Mesenchymal stem cell (in vitro differentiated cells and primary cell): Measurements from ENCODE around the gene DHX29.

Experiments
- DNase-seq: peaks from one replicate; pipeline ENCODE4 v3.0.0-alpha.2; 2013
- H2AFZ ChIP-seq: one replicate; pipeline ENCODE4 v1.6.1; 2013; ENCODE audit warnings: low read depth, mild to moderate bottlenecking, control low read depth, inconsistent platforms, low read length, moderate library complexity
- H2AK5ac ChIP-seq: 2 replicates; pipeline ENCODE4 v1.6.1; 2013; ENCODE audit warnings: low read length, moderate library complexity, mild to moderate bottlenecking, inconsistent platforms; ENCODE audit not compliant: severe bottlenecking
- H2BK120ac ChIP-seq: one replicate; pipeline ENCODE4 v1.6.1; 2013; ENCODE audit warnings: low read depth, mild to moderate bottlenecking, inconsistent platforms, low read length, moderate library complexity
- H2BK12ac ChIP-seq, 2 experiments: one replicate each; pipeline ENCODE4 v1.6.1; 2013; ENCODE audit warnings: inconsistent platforms in 2 of 2, low read length in 2 of 2, mild to moderate bottlenecking in 2 of 2, moderate library complexity in 2 of 2, control low read depth in 1 of 2
- H2BK15ac ChIP-seq: one replicate; pipeline ENCODE4 v1.6.1; 2013; ENCODE audit warnings: mild to moderate bottlenecking, low read depth, inconsistent platforms; ENCODE audit not compliant: poor library complexity, severe bottlenecking
- H2BK5ac ChIP-seq: 2 replicates; pipeline ENCODE4 v1.6.1; 2013; ENCODE audit warnings: low read depth, mild to moderate bottlenecking, low read length, control low read depth, inconsistent platforms; ENCODE audit not compliant: poor library complexity, severe bottlenecking
- H3K14ac ChIP-seq, 2 experiments: one replicate each; pipeline ENCODE4 v1.6.1; 2013; ENCODE audit warnings: inconsistent platforms in 2 of 2, low read length in 2 of 2, control low read depth in 1 of 2, mild to moderate bottlenecking in 1 of 2, moderate library complexity in 1 of 2
- H3K18ac ChIP-seq, 2 experiments: one replicate each; pipeline ENCODE4 v1.6.1; 2013; ENCODE audit warnings: inconsistent platforms in 2 of 2, low read length in 2 of 2, control low read depth in 1 of 2, low read depth in 1 of 2, mild to moderate bottlenecking in 1 of 2
- H3K23ac ChIP-seq, 2 experiments: one replicate each; pipeline ENCODE4 v1.6.1; 2013; ENCODE audit warnings: inconsistent platforms in 2 of 2, low read length in 2 of 2, mild to moderate bottlenecking in 2 of 2, moderate library complexity in 2 of 2, control low read depth in 1 of 2
- H3K27ac ChIP-seq: 2 replicates; pipeline ENCODE4 v1.5.1; 2013; ENCODE audit warnings: mild to moderate bottlenecking, moderate library complexity, low read length, control low read depth, inconsistent platforms; ENCODE audit not compliant: poor library complexity, severe bottlenecking
- H3K27me3 ChIP-seq, 2 experiments: 2 replicates each; pipeline versions ENCODE4 v1.6.1 to v1.7.0; 2013; ENCODE audit warnings: low read length in 2 of 2, mild to moderate bottlenecking in 2 of 2, moderate library complexity in 2 of 2, control low read depth in 1 of 2, inconsistent platforms in 1 of 2; ENCODE audit not compliant: control insufficient read depth in 1 of 2, insufficient read depth in 1 of 2
- H3K36me3 ChIP-seq, 2 experiments: 2 replicates each; pipeline versions ENCODE4 v1.6.1 to v1.7.0; 2013; ENCODE audit warnings: low read length in 2 of 2, control low read depth in 1 of 2, inconsistent platforms in 1 of 2, low read depth in 1 of 2, mild to moderate bottlenecking in 1 of 2; ENCODE audit not compliant: insufficient read depth in 2 of 2, control insufficient read depth in 1 of 2
- H3K4ac ChIP-seq, 2 experiments: one replicate each; pipeline ENCODE4 v1.6.1; 2013; ENCODE audit warnings: inconsistent platforms in 2 of 2, low read length in 2 of 2, mild to moderate bottlenecking in 2 of 2, moderate library complexity in 2 of 2, control low read depth in 1 of 2, low read depth in 1 of 2
- H3K4me1 ChIP-seq: 2 replicates; pipeline ENCODE4 v1.6.1; 2013; ENCODE audit warnings: low read depth, low read length, control low read depth; ENCODE audit not compliant: control insufficient read depth, insufficient read depth
- H3K4me2 ChIP-seq: 2 replicates; pipeline ENCODE4 v1.6.1; 2013; ENCODE audit warnings: low read length, mild to moderate bottlenecking, inconsistent platforms; ENCODE audit not compliant: poor library complexity, severe bottlenecking
- H3K4me3 ChIP-seq, 2 experiments: 2 replicates each; pipeline versions ENCODE4 v1.5.1 to v1.7.0; 2013; ENCODE audit warnings: low read length in 2 of 2, mild to moderate bottlenecking in 2 of 2, control low read depth in 1 of 2, low read depth in 1 of 2; ENCODE audit not compliant: insufficient read depth in 1 of 2
- H3K79me1 ChIP-seq: replicated peaks from 2 replicates; pipeline ENCODE4 v1.6.1; 2013; ENCODE audit warnings: mild to moderate bottlenecking, control low read depth, low read length, inconsistent platforms; ENCODE audit not compliant: poor library complexity, severe bottlenecking
- H3K9ac ChIP-seq: 2 replicates; pipeline ENCODE4 v1.7.0; 2013; ENCODE audit warnings: mild to moderate bottlenecking, low read length, moderate library complexity
- H3K9me3 ChIP-seq: 2 replicates; pipeline ENCODE4 v1.7.0; 2013; ENCODE audit warnings: mild to moderate bottlenecking, low read length; ENCODE audit not compliant: control insufficient read depth
- H4K8ac ChIP-seq: one replicate; pipeline ENCODE4 v1.6.1; 2013; ENCODE audit warnings: inconsistent platforms, mild to moderate bottlenecking, low read length, moderate library complexity
- H4K91ac ChIP-seq: one replicate; pipeline ENCODE4 v1.6.1; 2013; ENCODE audit warnings: mild to moderate bottlenecking, low read length, inconsistent platforms
- WGBS: methylation state at CpG from one replicate; pipeline ENCODE4 v1.1.7; 2013; ENCODE audit warnings: mixed read lengths; 5-methylcytosine and 5-hydroxymethylcytosine counted together

DHX29 gene

DNA sequence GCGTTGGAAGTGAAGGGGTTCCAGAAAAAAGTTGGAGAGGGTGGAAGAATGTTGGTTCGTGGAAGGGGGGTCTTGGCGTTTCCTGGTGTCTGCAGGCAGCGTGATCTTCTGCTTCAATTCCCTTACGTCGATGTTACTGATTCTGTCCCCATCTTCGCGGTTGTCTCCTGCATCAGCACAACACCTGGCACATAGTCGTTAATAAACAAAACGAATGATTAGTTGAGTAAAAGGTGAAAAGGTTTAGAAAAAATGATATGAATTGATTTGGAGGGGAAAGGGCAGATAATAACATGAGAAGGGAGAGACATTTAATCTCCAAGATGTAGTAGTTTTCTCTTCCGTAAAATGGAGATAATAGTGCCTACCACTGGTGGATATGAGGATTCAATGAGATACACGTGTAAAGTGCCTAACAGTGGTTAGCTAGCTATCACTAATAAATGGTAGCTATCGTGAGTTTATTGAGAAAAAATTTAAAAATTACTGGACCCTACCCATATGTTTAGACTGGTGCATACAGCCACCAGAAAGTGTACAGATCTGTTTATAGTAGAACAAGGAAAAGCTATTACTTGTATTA is 851 bp upstream of the DHX29 start:
- WGBS, result 2% methylated on average over 11 of the region's 13 CpGs
- Histone ChIP-seq H3K36me3 (no peaks in the 10 kb centered on the region), H3K18ac (no peak overlapping the region)

DNA sequence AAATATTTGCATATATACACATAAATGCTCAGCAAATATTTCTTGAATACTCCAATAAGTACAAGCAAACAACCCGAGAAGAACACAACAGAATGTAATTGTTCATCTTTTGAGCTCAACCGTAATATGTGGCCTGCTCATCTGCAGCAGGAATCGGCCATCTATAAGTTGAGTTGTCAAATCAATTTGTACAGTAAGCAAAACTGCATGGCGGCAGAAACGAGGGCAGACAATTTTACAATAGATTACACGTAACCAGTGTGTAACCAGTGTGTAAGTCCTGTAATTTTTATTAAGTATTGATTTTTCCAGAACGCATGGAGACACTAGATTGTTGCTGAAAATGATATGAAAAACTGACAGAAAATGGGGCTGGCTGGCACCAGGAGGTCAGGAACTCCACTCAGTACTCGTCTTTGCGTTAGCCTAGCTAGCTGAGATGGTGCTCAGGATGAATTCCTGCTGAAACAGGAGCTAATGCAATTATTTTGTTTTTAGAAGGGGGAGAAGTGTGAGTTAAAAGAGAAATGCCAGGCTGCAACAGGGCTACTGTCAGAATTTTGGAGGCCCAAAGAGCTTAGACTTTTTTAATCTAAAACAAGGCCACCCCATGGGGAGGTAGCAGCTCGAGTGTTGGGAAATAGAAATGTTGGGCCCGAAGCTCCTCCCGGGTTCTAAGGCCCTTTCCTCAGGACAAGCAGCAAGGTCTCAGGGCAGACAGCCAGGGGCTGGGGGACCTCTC is 682 bp downstream of the DHX29 start:
- DNase-seq, result peak; percentile 18
- Histone ChIP-seq H2BK15ac (no peak overlapping the region), H3K14ac (peak overlapping the region in 1 of 2 experiments; percentile 69), H3K4me2 (peak overlapping the region; percentile 70), H3K79me1 (peaks cover 2% of the 10 kb centered on the region), H4K8ac (no peak overlapping the region), H3K4me3 (peak overlapping the region; percentile 59 to 94), H2BK5ac (no peak overlapping the region), H2BK120ac (no peak overlapping the region), H3K18ac (peak overlapping the region in 1 of 2 experiments; percentile 44), H3K4ac (peak overlapping the region; percentile 19 to 49), H2AFZ (peak overlapping the region; percentile 8), H4K91ac (peak overlapping the region; percentile 31), H3K27me3 (no peaks in the 10 kb centered on the region), H2BK12ac (no peak overlapping the region), H3K9ac (peak overlapping the region; percentile 99), H3K23ac (peak overlapping the region in 1 of 2 experiments; percentile 70), H3K36me3 (peaks cover 0 to 6% of the 10 kb centered on the region in 2 experiments), H3K4me1 (no peaks in the 10 kb centered on the region), H3K27ac (peak overlapping the region; percentile 96), H3K9me3 (no peaks in the 10 kb centered on the region), H2AK5ac (no peak overlapping the region)
- WGBS, result 28% methylated on average over 12 of the region's 12 CpGs

More for the DNA sequence above, 851 bp upstream of the DHX29 start:
- Histone ChIP-seq H3K23ac (no peak overlapping the region), H2AFZ (peak overlapping the region; percentile 30), H3K27ac (peak overlapping the region; percentile 96), H3K4ac (peak overlapping the region in 1 of 2 experiments; percentile 77), H3K4me2 (peak overlapping the region; percentile 35), H2AK5ac (no peak overlapping the region), H3K14ac (no peak overlapping the region), H4K91ac (no peak overlapping the region), H2BK12ac (no peak overlapping the region), H2BK15ac (no peak overlapping the region), H3K79me1 (peaks cover 2% of the 10 kb centered on the region), H3K4me3 (peak overlapping the region; percentile 59 to 94), H2BK120ac (no peak overlapping the region), H4K8ac (peak overlapping the region; percentile 8), H3K9me3 (no peaks in the 10 kb centered on the region), H3K4me1 (peaks cover 1% of the 10 kb centered on the region), H3K27me3 (no peaks in the 10 kb centered on the region), H3K9ac (peak overlapping the region; percentile 99), H2BK5ac (peak overlapping the region; percentile 19)
- DNase-seq, result peak; percentile 52

DNA sequence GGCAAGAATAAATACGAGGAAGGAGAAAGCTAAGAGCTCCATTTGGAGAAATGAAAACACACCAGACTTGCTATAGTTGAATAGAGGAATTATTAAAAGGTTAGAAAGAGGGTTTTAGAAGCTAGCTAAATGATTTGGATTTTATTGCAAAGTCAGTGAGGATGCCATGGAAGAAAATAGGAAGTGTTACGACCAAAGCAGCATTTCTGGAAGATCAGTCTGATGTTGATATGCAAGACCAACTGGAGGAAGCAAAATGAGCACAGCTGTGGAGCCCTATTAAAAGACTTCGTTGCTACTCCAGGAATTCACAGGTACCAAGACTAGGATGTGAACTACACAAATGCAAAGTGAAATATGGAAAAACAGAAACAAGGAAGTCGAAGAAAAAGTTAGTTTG is 2.1 kb downstream of the DHX29 start:
- no peak overlapping the region for H4K8ac ChIP-seq
- no peaks in the 10 kb centered on the region for H3K27me3 ChIP-seq
- no peak overlapping the region for H2AK5ac ChIP-seq
- WGBS, result 95% methylated on average over 4 of the region's 4 CpGs
- peaks cover 0 to 17% of the 10 kb centered on the region in 2 experiments for H3K36me3 ChIP-seq
- no peak overlapping the region for H2BK5ac ChIP-seq
- no peak overlapping the region for H2BK15ac ChIP-seq
- no peak overlapping the region for H4K91ac ChIP-seq
- H3K27ac ChIP-seq, result no peak overlapping the region
- no peak overlapping the region for H2BK120ac ChIP-seq
- peak overlapping the region; percentile 99 for H3K9ac ChIP-seq
- no peaks in the 10 kb centered on the region for H3K4me1 ChIP-seq
- no peak overlapping the region for H3K23ac ChIP-seq
- no peak overlapping the region for H3K14ac ChIP-seq
- H3K79me1 ChIP-seq, result peaks cover 6% of the 10 kb centered on the region
- no peak for DNase-seq
- H3K4ac ChIP-seq, result no peak overlapping the region
- H3K4me3 ChIP-seq, result peak overlapping the region in 1 of 2 experiments; percentile 94
- H2AFZ ChIP-seq, result no peak overlapping the region
- no peak overlapping the region for H2BK12ac ChIP-seq
- no peak overlapping the region for H3K18ac ChIP-seq
- H3K9me3 ChIP-seq, result peaks cover 9% of the 10 kb centered on the region
- H3K4me2 ChIP-seq, result no peak overlapping the region

DNA sequence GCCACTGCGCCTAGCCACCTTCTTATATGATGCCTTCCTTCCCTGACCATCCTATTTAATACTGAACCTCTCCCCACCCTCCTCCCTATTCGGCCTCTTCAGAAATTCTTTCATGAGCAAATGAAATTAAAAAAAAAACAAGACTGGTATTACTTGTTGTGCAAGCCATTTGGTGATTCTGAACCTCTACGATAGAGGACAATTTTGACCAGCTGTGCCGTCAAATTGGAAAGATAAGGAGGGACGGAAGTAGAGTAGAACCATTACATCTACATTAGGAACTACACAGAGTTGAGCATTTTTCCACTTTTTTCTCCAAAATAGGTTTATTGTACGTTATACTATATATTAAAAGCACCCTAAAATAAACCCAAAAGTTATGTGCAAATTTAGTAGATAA is 2.9 kb downstream of the DHX29 start:
- Histone ChIP-seq H3K18ac (no peak overlapping the region), H4K8ac (no peak overlapping the region), H3K79me1 (peaks cover 10% of the 10 kb centered on the region), H3K4me2 (no peak overlapping the region), H2AK5ac (no peak overlapping the region), H4K91ac (no peak overlapping the region), H3K27ac (no peak overlapping the region), H2BK12ac (no peak overlapping the region), H3K36me3 (peaks cover 0 to 23% of the 10 kb centered on the region in 2 experiments), H2BK120ac (no peak overlapping the region), H3K4me3 (peak overlapping the region in 1 of 2 experiments; percentile 94), H3K9ac (no peak overlapping the region), H3K27me3 (no peaks in the 10 kb centered on the region), H3K4ac (no peak overlapping the region), H2BK15ac (no peak overlapping the region), H3K4me1 (no peaks in the 10 kb centered on the region), H3K23ac (no peak overlapping the region), H2AFZ (no peak overlapping the region), H3K14ac (no peak overlapping the region), H3K9me3 (peaks cover 9% of the 10 kb centered on the region), H2BK5ac (no peak overlapping the region)
- WGBS, result 100% methylated on average over 4 of the region's 6 CpGs
- no peak for DNase-seq
